OCI-LY7 (cell line): ENCODE results near the gene FAM161B. TPM values are rescaled to one million over a fixed set of nuclear protein-coding genes. Genes with fewer than 3 reads are reported as not detected.

Experiments used
- BruUV-seq: library from RNA; stranded (reverse); fragments of 400-500 nt; replicated peaks from 2 replicates; lab custom pipeline; 2021; lab: Mats Ljungman, UMichigan
- CTCF ChIA-PET: fragments of 300-600 bp; sonication (Branson Sonifier 250); formaldehyde crosslinking; loops from one replicate; lab custom pipeline; 2022; ENCODE audit warnings: antibody characterized with exemption; ENCODE audit not compliant: unreplicated experiment; lab: Charles Lee
- POLR2A ChIA-PET: fragments of 300-600 bp; sonication (Branson Sonifier 250); formaldehyde crosslinking; loops from one replicate; lab custom pipeline; 2022; ENCODE audit warnings: antibody characterized with exemption; lab: Charles Lee
- DNase-seq: peaks from one replicate; pipeline ENCODE4 v3.0.0-alpha.2; 2015; ENCODE audit warnings: low spot score
- H2AFZ ChIP-seq: fragments of 200-600 bp; sonication (generic), shearing (Covaris generic); 2 replicates; pipeline ENCODE4 v1.6.1; 2014; ENCODE audit warnings: mild to moderate bottlenecking, antibody characterized with exemption, low read length, moderate library complexity
- H3K27ac ChIP-seq: fragments of 200-600 bp; sonication (generic); 2 replicates; pipeline ENCODE4 v1.5.1; 2014; ENCODE audit warnings: mixed run types, low read depth, mild to moderate bottlenecking, moderate library complexity, low read length, inconsistent platforms; ENCODE audit not compliant: poor library complexity, severe bottlenecking
- H3K36me3 ChIP-seq: fragments of 200-600 bp; sonication (generic); 2 replicates; pipeline ENCODE4 v1.6.1; 2014; ENCODE audit warnings: mild to moderate bottlenecking, antibody characterized with exemption, low read length, moderate library complexity, mixed read lengths; ENCODE audit not compliant: insufficient read depth
- H3K4me1 ChIP-seq: fragments of 200-600 bp; sonication (generic); 2 replicates; pipeline ENCODE4 v1.5.1; 2014; ENCODE audit warnings: mild to moderate bottlenecking, low read length; ENCODE audit not compliant: insufficient read depth, poor library complexity, severe bottlenecking
- H3K4me2 ChIP-seq: fragments of 200-600 bp; sonication (generic); 2 replicates; pipeline ENCODE4 v1.6.1; 2014; ENCODE audit warnings: mild to moderate bottlenecking, low read length
- H3K4me3 ChIP-seq: fragments of 200-600 bp; sonication (generic); 2 replicates; pipeline ENCODE4 v1.5.1; 2014; ENCODE audit warnings: mild to moderate bottlenecking, low read depth, low read length; ENCODE audit not compliant: poor library complexity, severe bottlenecking
- H3K79me2 ChIP-seq: fragments of 200-600 bp; sonication (generic); 2 replicates; pipeline ENCODE4 v1.6.1; 2016; ENCODE audit warnings: low read depth, mild to moderate bottlenecking, low read length, moderate library complexity, mixed read lengths; ENCODE audit not compliant: insufficient read depth
- H3K9me2 ChIP-seq: fragments of 200-600 bp; sonication (generic); 2 replicates; pipeline ENCODE4 v1.6.1; 2016; ENCODE audit warnings: mild to moderate bottlenecking, low read length, mixed read lengths; ENCODE audit not compliant: insufficient read depth
- H3K9me3 ChIP-seq: fragments of 200-600 bp; sonication (generic); 2 replicates; pipeline ENCODE4 v1.6.1; 2014; ENCODE audit warnings: mild to moderate bottlenecking, mixed run types, low read length, mixed read lengths
- H4K20me1 ChIP-seq: fragments of 200-600 bp; sonication (generic); 2 replicates; pipeline ENCODE4 v1.6.1; 2014; ENCODE audit warnings: mild to moderate bottlenecking, antibody characterized with exemption, low read length, moderate library complexity, mixed read lengths; ENCODE audit not compliant: insufficient read depth
- CTCF ChIP-seq: fragments of 200-600 bp; sonication (generic); conservative IDR thresholded peaks from 2 replicates; pipeline ENCODE4 v1.5.1; 2014; ENCODE audit warnings: mild to moderate bottlenecking, antibody characterized with exemption, low read length, moderate library complexity, mixed read lengths
- EZH2phosphoT487 ChIP-seq: fragments of 200-600 bp; sonication (generic); IDR thresholded peaks from 2 replicates; pipeline ENCODE4 v1.6.1; 2018; ENCODE audit warnings: low read depth, borderline replicate concordance, mild to moderate bottlenecking, mixed run types, antibody characterized with exemption, low read length, moderate library complexity, mixed read lengths
- intact Hi-C: fragments of 100-400 bp; cut with micrococcal nuclease; formaldehyde crosslinking; loops from one replicate; pipeline ENCODE4 v1.10.0; 2022; ENCODE audit not compliant: unreplicated experiment
- total RNA-seq, 2 experiments: library from RNA; depleted of rRNA in 1 of 2; stranded (reverse); fragments of >200 nt in 1 of 2; shearing (Covaris generic) in 1 of 2; gene quantifications; 2 replicates each; pipeline ENCODE4 v1.2.3, GENCODE V29; 2014 to 2022

Gene FAM161B
- total RNA-seq, 2 experiments from 2014 or later: 2.3 to 3.6 TPM

GRCh38 chr14:73953731-73954130 lies 3.8 kb upstream of the FAM161B start:
- Histone ChIP-seq H3K9me3 (no peaks in the 10 kb centered on the region), H2AFZ (no peak overlapping the region), H3K27ac (no peak overlapping the region), H4K20me1 (no peaks in the 10 kb centered on the region), H3K36me3 (peaks cover 38% of the 10 kb centered on the region; the same call in 1 of the 2 replicates), H3K4me1 (peaks cover 15% of the 10 kb centered on the region), H3K9me2 (no peaks in the 10 kb centered on the region), H3K4me2 (no peak overlapping the region), H3K79me2 (no peaks in the 10 kb centered on the region), H3K4me3 (no peak overlapping the region)
- ChIA-PET CTCF (no interaction called here), POLR2A (no interaction called here)
- TF ChIP-seq EZH2phosphoT487 (no peak), CTCF (no peak)
- DNase-seq: no peak
- BruUV-seq: no TSS peak
- intact Hi-C loops: loop anchor here (5.0 kb wide), 2 partner anchors 64 to 84 kb away; partner anchors contain the start of genes BBOF1 and ENTPD5

- ChIA-PET POLR2A (no interaction called here), CTCF (no interaction called here)
- Histone ChIP-seq H3K4me3 (no peak overlapping the region), H3K4me1 (peaks cover 6% of the 10 kb centered on the region), H4K20me1 (no peaks in the 10 kb centered on the region), H3K4me2 (no peak overlapping the region), H2AFZ (no peak overlapping the region), H3K9me3 (no peaks in the 10 kb centered on the region), H3K27ac (no peak overlapping the region), H3K36me3 (no peaks in the 10 kb centered on the region), H3K9me2 (no peaks in the 10 kb centered on the region), H3K79me2 (no peaks in the 10 kb centered on the region)
- no TSS peak for BruUV-seq
- DNase-seq: no peak
- intact Hi-C loops: no loop called here
- no peak for TF ChIP-seq CTCF
Observed at GRCh38 chr14:73945159-73945670, 4.7 kb downstream of the FAM161B start.

GRCh38 chr14:73944432-73945158 lies 5.3 kb downstream of the FAM161B start:
- CTCF ChIA-PET: no interaction called here
- no TSS peak for BruUV-seq

More at GRCh38 chr14:73944432-73945158, 5.3 kb downstream of the FAM161B start:
- Histone ChIP-seq H3K36me3 (no peaks in the 10 kb centered on the region), H3K4me1 (peaks cover 6% of the 10 kb centered on the region), H2AFZ (no peak overlapping the region), H3K9me2 (no peaks in the 10 kb centered on the region), H3K9me3 (no peaks in the 10 kb centered on the region), H3K27ac (no peak overlapping the region), H4K20me1 (no peaks in the 10 kb centered on the region), H3K4me3 (no peak overlapping the region), H3K79me2 (no peaks in the 10 kb centered on the region), H3K4me2 (no peak overlapping the region)
- intact Hi-C loops: no loop called here
- TF ChIP-seq EZH2phosphoT487 (no peak), CTCF (no peak)
- POLR2A ChIA-PET: no interaction called here
- no peak for DNase-seq
